PC-9 (cell line): ENCODE measurements around the gene MYO15B.

Experiments
- CTCF ChIP-seq: fragments of 200-600 bp; sonication (generic); conservative IDR thresholded peaks from 2 replicates; pipeline ENCODE4 v1.6.1; 2017; ENCODE audit warnings: mixed run types, antibody characterized with exemption, mild to moderate bottlenecking, moderate library complexity
- EZH2 ChIP-seq: fragments of 200-600 bp; sonication (generic); IDR thresholded peaks from 2 replicates; pipeline ENCODE4 v1.8.0; 2017; ENCODE audit warnings: antibody characterized with exemption, low read depth

GRCh38 chr17:75622771-75623273, 35.2 kb downstream of the MYO15B start:
- TF ChIP-seq CTCF (no peak), EZH2 (no peak)
